HG03064 (cell line): Measurements from ENCODE around the gene BCAT1.
"Not testable (repeated sequence)": the region's sequence is repeated elsewhere in the genome, so short reads cannot be mapped to it uniquely, and the experiment has no call there.

Experiments used
- ATAC-seq: cut with Tn5 transposase; IDR thresholded peaks from one replicate; pipeline ENCODE4 v1.9.1; 2021; ENCODE audit warnings: low read depth; ENCODE audit not compliant: unreplicated experiment

The BCAT1 gene

GRCh38 chr12:24902511-24903328 lies 46.2 kb downstream of the BCAT1 start:
- peak; percentile 46 for ATAC-seq

- no peak for ATAC-seq
Observed at GRCh38 chr12:24901576-24902461, 47.1 kb downstream of the BCAT1 start.

GRCh38 chr12:24900196-24900595 lies 48.7 kb downstream of the BCAT1 start:
- no peak for ATAC-seq

GRCh38 chr12:24899503-24900075 lies 49.3 kb downstream of the BCAT1 start:
- ATAC-seq = no peak

GRCh38 chr12:24898606-24899005 lies 50.3 kb downstream of the BCAT1 start:
- ATAC-seq = no peak

- no peak for ATAC-seq
Observed at GRCh38 chr12:24898185-24898584, 50.7 kb downstream of the BCAT1 start.

GRCh38 chr12:24896171-24896570 lies 52.7 kb downstream of the BCAT1 start:
- no peak for ATAC-seq

GRCh38 chr12:24895612-24896011 lies 53.3 kb downstream of the BCAT1 start:
- no peak for ATAC-seq

- no peak for ATAC-seq
Observed at GRCh38 chr12:24894879-24895278, 54.0 kb downstream of the BCAT1 start.

GRCh38 chr12:24890048-24890803 lies 58.7 kb downstream of the BCAT1 start:
- no peak for ATAC-seq

- no peak for ATAC-seq
Observed at GRCh38 chr12:24889411-24889810, 59.5 kb downstream of the BCAT1 start.

- no peak for ATAC-seq
Observed at GRCh38 chr12:24888813-24889212, 60.1 kb downstream of the BCAT1 start.

- ATAC-seq = no peak
Observed at GRCh38 chr12:24884911-24885310, 64.0 kb downstream of the BCAT1 start.

GRCh38 chr12:24881724-24882371 lies 67.1 kb downstream of the BCAT1 start:
- ATAC-seq = no peak

- no peak for ATAC-seq
Observed at GRCh38 chr12:24881227-24881626, 67.7 kb downstream of the BCAT1 start.

GRCh38 chr12:24880732-24881131 lies 68.2 kb downstream of the BCAT1 start:
- no peak for ATAC-seq

- no peak for ATAC-seq
Observed at GRCh38 chr12:24879644-24880043, 69.3 kb downstream of the BCAT1 start.

- ATAC-seq = no peak
Observed at GRCh38 chr12:24875014-24875413, 73.9 kb downstream of the BCAT1 start.

GRCh38 chr12:24872211-24872610 lies 76.7 kb downstream of the BCAT1 start:
- no peak for ATAC-seq

GRCh38 chr12:24866139-24866538 lies 82.8 kb downstream of the BCAT1 start:
- not testable (repeated sequence) for ATAC-seq
